GM21367 (cell line): ENCODE measurements around the gene MC1R.
"Not testable (repeated sequence)": the region's sequence is repeated elsewhere in the genome, so short reads cannot be mapped to it uniquely, and the experiment has no call there.

Experiments used
- ATAC-seq: cut with Tn5 transposase; IDR thresholded peaks from one replicate; pipeline ENCODE4 v1.9.1; 2021; ENCODE audit not compliant: unreplicated experiment

MC1R gene

DNA sequence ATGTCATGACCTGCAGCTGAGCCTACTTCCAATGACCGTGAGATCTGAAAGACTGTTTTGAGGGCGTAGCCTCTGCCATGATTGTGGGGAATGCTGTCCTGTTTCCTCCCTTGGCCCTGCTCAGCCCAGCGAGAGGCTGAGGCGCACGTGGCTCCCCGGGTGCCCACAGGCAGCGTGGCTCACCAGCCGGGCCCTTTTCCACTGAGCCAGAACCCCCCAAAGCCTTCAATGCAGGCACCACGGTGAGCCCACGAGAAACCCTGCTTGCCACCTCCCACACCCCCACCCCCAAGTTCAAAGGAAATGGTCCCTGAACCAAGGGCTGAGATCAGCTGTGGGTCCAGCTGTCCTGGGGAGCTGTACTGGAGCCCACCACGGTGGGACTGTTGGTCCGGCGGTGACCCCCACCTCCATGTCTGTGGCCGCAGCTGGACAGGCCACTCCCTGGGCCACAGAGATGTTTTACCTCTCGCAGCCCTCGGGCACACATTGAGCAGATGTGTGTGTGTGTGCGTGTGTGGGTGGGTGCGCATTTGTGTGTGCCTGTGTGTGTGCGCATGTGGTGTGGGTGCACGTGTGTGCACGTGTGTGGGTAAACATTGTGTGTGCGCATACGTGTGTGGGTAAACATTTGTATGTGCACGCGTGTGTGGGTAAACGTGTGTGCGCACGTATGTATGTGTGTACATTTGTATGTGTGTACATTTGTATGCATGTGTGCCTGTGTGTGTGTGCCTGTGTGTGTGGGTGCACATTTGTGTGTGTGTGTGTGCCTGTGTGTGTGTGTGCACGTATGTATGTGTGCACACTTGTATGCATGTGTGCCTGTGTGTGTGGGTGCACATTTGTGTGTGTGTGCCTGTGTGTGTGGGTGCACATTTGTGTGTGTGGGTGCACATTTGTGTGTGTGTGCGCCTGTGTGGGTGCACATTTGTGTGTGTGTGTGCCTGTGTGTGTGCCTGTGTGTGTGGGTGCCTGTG lies 5.0 kb upstream of the MC1R start:
- ATAC-seq: no peak

- not testable (repeated sequence) for ATAC-seq
Measured at GRCh38 chr16:89914642-89915285, 3.9 kb upstream of the MC1R start.

DNA sequence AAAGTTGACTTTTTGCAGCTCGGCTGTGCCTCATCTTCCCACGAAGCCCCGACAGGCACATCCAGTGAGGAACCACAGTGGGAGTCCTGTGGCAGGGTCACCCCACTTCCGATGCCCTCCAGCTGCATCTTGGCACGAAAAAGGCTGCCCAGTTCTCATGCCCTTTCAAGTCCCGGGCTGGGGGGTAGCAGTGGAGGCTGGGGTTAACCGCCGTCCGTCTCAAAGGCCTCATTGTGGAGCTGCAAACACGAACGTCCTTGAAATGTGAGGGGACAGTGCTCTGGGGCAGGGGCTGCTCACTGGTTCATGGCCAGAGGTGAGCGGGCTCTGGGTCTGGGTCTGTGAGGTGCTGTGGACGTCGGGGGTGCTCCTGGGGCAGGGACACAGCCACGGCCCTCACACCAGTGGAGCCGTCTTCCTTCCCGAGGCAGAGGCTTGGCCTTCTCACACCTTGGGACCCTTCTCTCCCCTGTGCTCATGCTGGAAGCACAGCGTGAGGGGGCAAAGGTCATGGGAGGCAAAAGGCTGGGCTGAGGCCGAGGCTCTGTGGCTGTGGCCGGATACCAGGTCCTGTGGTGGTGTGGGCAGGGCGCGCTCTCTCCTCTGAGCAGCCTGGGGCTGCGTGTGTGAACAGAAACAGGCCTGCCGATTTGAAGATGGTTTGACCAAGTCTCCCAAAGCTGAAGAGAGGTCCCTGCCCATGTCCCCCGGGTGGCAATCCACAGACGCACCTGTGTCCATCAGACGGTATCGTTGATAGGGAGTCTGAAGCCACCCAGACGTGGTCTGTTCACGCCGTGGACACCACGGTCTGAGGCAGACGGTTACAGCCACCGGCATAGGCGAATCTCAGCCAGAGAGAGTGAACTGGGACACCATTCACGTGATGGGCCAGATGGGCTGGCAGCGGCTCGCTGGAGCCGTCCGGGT lies 3.1 kb upstream of the MC1R start:
- no peak for ATAC-seq

DNA sequence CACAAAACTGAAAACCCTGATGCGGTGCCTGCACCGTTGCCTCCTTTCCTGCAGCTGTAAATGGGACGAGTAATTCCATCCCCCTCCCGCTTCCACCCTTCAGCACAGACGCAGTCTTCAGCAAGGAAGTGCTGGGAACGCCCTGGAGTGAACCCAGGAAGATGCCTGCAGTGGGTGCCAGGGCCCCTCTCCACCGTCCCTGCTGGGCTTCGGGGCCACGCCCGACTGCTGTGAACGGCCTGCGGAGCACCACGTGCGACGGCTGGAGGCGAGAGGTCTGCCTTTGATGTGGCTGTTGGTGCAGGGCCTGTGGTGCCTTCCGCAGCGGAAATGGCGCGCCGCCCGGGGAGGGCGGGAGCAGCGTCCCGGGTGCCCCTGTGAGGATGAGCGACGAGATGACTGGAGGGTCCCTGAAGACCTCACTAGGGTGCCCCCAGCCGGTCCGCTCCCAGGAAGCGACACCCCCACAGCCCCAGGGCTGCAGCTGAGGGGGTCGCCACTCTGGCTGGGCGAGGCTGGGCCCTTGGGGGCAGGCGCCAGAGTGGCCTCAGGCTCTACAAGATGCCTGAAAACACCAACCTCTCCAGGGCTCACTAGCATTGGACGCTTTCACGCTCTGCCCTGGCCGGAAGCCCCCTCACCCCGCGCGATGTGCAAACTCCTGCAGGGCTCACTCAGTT lies 749 bp upstream of the MC1R start:
- ATAC-seq: peak; percentile 67

DNA sequence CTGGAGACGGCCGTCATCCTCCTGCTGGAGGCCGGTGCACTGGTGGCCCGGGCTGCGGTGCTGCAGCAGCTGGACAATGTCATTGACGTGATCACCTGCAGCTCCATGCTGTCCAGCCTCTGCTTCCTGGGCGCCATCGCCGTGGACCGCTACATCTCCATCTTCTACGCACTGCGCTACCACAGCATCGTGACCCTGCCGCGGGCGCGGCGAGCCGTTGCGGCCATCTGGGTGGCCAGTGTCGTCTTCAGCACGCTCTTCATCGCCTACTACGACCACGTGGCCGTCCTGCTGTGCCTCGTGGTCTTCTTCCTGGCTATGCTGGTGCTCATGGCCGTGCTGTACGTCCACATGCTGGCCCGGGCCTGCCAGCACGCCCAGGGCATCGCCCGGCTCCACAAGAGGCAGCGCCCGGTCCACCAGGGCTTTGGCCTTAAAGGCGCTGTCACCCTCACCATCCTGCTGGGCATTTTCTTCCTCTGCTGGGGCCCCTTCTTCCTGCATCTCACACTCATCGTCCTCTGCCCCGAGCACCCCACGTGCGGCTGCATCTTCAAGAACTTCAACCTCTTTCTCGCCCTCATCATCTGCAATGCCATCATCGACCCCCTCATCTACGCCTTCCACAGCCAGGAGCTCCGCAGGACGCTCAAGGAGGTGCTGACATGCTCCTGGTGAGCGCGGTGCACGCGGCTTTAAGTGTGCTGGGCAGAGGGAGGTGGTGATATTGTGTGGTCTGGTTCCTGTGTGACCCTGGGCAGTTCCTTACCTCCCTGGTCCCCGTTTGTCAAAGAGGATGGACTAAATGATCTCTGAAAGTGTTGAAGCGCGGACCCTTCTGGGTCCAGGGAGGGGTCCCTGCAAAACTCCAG lies 1.1 kb downstream of the MC1R start:
- ATAC-seq: no peak

GRCh38 chr16:89920723-89921122 lies 2.1 kb downstream of the MC1R start:
- ATAC-seq: no peak

GRCh38 chr16:89921131-89921701 lies 2.6 kb downstream of the MC1R start:
- ATAC-seq: no peak

DNA sequence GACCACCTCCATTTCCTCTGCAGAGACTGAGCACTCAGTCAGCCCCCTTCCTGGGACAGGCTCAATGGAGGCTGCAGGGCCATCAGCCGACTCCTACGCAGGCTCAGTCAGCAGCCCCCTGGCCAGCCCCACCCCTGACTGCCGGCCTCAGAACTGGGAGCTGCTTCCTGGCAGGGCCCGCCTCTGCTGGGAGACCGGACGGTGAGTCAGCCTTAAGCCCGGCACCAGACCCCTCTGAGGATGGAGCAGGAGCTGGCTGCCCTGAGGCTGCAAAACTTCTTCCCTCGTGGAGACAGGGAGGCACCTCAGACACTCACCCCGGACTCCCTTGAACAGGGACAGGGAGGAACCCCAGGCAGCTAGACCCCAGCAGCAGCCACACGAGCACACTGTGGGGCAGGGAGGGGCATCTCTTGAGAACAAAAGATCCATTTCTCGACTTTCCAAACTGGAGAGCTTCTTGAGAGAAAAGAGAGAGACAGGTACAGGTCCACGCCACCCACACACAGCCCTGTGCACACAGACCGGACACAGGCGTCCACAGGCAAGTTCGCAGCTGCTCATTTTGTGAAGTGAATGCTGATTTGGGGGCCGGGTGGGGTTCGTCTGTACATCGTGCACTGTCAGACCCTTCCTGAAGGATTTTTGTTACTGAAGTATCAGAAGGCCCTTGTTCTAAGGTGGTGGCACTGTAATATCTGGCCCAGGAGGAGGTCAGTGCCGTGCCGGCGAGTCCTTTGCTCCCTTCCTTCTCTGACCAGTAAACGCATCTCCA lies 3.2 kb downstream of the MC1R start:
- ATAC-seq: no peak

GRCh38 chr16:89922477-89922883 lies 3.8 kb downstream of the MC1R start:
- ATAC-seq: no peak

DNA sequence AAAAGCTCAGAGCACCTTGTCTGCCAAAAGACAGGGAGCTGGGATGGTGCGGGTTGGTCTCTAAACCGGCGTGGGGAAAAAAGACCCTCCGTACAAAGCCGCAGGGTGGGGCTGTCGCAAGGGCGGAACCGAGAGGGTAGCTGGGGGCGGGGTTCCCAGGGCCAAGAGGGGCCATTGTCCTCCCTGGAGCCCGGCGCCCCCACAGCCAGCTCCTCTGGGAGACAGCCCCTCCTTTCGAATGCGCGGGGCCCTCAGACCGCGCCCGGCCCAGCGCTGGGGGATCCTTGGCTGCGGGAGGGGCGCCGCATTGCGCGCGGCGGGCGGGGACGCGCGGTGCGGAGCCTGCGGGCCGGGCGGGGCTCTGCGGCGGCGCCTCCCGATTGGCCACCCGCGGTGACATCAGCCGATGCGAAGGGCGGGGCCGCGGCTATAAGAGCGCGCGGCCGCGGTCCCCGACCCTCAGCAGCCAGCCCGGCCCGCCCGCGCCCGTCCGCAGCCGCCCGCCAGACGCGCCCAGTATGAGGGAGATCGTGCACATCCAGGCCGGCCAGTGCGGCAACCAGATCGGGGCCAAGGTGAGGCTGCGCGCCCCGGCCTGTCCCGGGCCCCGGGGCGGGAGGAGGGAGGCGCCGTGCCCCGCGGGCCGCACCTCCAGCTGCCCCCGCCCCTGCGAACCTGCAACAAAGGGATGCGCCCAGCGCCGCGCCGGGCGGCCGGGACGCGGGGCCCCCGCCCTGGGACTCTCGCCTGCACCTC lies 4.4 kb downstream of the MC1R start, which contains the start of gene TUBB3:
Gene TUBB3, plus strand, starts transcription at position 459 of the 756 bp plus-strand sequence. Its CDS starts 60 bp downstream, at position 519.
- ATAC-seq: no peak

DNA sequence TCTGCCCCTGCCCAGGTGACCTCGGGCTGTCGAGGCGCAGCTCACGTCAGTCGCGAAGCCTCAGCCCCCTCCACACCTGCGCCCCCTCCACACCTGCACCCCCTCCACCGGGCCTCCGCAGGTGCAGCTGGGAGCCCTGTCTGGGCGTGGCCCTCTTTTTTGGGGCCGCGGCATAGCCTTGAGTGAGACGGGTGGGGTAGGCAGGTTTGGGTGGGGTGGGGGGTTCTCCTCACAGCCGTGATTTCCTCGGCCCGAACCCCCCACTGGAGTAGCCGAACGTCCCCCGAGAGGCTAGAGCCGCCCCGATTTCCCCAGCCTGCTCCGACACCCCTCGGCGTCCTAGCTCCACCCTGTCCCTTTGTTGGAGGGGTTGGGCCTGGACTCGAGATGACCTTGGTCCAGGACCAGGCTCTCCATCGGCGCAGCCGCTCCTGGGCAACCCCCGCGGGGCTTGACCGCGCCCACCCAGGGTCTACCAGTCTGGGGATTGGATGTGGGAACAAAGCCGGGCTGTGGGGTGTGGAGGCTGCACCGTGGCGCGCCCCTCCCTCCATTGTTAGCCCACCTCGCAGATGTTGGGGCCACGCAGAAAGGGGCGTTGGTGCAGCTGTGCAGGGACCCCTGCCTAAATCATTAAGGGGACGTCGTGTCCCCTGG lies 5.1 kb downstream of the MC1R start:
- ATAC-seq: no peak

DNA sequence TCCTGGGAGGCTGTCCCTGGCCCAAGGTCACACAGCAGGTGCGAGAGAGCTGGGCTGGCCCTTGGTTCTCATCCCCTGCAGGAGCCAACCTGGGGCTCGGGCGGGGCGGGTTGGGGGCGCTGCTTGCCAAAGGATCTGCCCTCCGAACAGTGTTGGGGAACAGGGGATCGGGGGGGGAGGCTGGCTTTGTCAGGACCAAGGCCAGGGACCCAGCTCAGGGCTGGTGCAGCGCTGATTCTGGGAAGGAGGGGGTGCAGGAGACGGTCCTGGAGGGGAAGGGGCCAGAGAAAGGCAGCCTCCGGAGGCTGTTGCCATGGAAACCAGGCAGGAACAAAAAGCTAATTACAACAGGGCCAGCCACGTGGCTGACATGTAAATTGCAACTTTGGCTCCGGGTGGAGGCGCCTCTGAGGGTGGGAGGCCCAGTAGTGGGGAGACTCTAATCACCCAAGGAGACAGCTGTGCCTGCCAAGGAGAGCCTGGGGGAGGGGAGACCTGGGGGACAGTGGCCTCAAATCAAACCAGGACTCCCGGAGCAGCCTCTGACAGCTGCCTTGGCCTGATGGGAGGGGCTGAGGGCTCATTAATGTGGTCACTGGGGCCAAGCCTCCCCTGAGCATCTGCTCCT lies 5.7 kb downstream of the MC1R start:
- ATAC-seq: no peak

DNA sequence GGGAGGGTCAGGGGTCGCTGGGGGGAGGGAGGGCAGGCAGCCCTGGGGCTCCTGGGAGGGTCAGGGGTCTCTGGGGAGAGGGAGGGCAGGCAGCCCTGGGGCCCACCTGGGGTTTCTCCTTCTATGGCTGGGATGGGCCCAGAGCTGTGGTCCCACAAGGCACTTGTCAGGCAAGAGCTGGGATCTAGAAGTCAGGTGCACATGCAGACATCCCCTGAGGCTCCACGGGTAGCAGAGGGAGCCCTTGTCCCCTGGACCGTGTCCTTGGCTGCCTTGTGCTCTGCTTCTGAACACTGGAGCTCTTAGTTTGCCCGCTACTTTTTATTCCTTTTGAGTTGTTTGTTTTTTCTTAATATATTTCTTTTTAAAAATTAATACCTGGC lies 6.3 kb downstream of the MC1R start:
- no peak for ATAC-seq

- ATAC-seq: peak; percentile 21
Measured at GRCh38 chr16:89925596-89926079, 7.0 kb downstream of the MC1R start.

DNA sequence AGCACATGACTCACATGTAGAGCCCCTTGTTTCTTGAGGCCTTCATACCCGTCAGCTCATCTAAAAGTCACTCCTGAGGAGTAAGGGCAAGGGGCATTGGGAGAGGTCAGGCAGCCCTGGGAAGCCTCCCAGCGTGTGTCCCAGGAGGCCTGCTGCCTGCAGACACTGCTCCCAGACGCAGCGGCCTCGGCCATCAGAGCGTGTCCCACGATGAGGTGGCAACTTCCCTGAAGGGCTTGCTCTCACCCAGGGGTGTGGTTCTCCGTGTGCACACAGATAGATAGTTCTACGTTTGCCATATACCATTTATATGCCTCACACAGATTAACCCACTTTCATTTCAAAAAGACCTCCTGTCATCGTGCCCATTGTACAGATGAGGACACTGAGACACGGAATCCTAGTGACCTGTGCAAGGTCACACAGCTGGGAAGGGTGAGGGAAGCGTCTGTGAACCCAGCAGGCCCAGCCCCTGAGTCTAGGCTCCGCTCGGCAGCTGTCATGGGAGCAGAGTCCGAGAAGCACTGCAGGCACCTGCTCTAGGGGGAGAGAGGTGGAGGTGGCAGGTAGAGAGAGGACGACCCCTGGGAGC lies 12.7 kb downstream of the MC1R start:
- ATAC-seq: no peak

GRCh38 chr16:89931964-89932363 lies 13.3 kb downstream of the MC1R start:
- no peak for ATAC-seq
